IPS-18c (cell line): ENCODE measurements around the gene HSPB3.
"Not testable (repeated sequence)": the region's sequence is repeated elsewhere in the genome, so short reads cannot be mapped to it uniquely, and the experiment has no call there.

Source experiments
- H3K4me3 ChIP-seq: 2 replicates; pipeline ENCODE4 v1.7.0; 2013; ENCODE audit warnings: low read depth, mild to moderate bottlenecking, low read length, moderate library complexity; ENCODE audit not compliant: insufficient read depth
- H3K9me3 ChIP-seq: one replicate; pipeline ENCODE4 v1.6.1; 2013; ENCODE audit warnings: mild to moderate bottlenecking, low read length, moderate library complexity; ENCODE audit not compliant: control insufficient read depth, insufficient read depth

Gene HSPB3

DNA sequence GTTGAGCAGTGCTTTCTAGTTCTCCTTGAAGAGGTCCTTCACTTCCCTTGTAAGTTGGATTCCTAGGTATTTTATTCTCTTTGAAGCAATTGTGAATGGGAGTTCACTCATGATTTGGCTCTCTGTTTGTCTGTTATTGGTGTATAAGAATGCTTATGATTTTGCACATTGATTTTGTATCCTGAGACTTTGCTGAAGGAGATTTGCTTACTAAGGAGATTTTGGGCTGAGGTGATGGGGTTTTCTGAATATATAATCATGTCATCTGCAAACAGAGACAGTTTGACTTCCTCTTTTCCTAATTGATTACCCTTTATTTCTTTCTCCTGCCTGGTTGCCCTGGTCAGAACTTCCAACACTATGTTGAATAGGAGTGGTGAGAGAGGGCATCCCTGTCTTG is 30.2 kb downstream of the HSPB3 start:
- H3K9me3 ChIP-seq, H3K4me3 ChIP-seq: not testable (repeated sequence)

GRCh38 chr5:54489648-54489979 is 34.1 kb downstream of the HSPB3 start:
- H3K9me3 ChIP-seq, H3K4me3 ChIP-seq: not testable (repeated sequence)

DNA sequence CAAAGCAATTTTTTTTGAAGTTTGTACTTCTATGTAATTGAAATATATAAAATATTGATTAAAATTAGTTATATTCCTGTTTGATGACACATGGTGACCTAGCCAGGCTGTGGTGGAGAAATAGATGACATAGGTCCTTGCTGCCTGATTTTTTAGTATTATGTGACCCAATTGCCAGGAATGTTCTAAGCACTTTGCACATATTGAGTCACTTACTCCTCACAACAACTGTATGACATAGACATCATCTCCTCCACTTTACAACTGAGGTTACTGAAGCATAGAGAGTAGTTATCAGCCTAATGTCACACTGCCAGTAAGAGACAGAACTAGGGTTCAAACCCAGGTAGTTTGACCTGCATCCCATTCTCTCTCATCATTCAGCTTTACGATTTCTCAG is 35.8 kb downstream of the HSPB3 start:
- Histone ChIP-seq H3K4me3 (no peak overlapping the region), H3K9me3 (peaks cover 4% of the 10 kb centered on the region)

DNA sequence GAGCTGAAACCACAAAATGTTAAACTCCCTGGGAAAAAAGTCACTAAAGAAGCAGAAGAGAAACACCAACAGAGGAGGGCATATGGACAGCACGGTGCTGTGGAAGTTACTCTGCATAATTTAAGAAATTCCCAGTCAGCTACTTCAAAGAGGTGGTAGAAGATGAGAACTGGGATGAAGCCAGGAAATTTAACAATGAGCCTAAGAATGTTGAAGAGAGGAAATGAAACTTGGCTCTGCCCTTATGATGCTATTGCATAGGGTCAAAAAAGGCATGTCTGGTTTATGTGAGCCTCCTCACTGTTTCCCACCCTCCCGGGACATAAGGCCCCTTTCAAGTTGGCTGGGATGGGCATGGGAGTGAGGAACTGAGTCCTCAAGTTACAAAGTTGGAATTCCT is 36.7 kb downstream of the HSPB3 start:
- Histone ChIP-seq H3K9me3 (peaks cover 4% of the 10 kb centered on the region), H3K4me3 (no peak overlapping the region)

GRCh38 chr5:54495027-54495426 is 39.5 kb downstream of the HSPB3 start:
- Histone ChIP-seq H3K4me3 (no peak overlapping the region), H3K9me3 (peaks cover 8% of the 10 kb centered on the region)
